Neural progenitor cell (in vitro differentiated cells): ENCODE data around the gene TADA3. TPM values are rescaled to one million over a fixed set of nuclear protein-coding genes. Genes with fewer than 3 reads are reported as not detected.

ENCODE experiments used
- DNase-seq: peaks from one replicate; pipeline ENCODE4 v3.0.0-alpha.2; 2016; ENCODE audit warnings: low spot score
- H2AFZ ChIP-seq: fragments of 200-600 bp; sonication (generic); replicated peaks from 2 replicates; pipeline ENCODE4 v1.6.1; 2016; ENCODE audit warnings: antibody characterized with exemption
- H3F3A ChIP-seq: fragments of 200-600 bp; sonication (generic); 2 replicates; pipeline ENCODE4 v1.6.1; 2016; ENCODE audit warnings: antibody characterized with exemption, low read depth
- H3K27ac ChIP-seq: fragments of 200-600 bp; sonication (generic); 2 replicates; pipeline ENCODE4 v1.5.1; 2016; ENCODE audit warnings: mild to moderate bottlenecking
- H3K27me3 ChIP-seq: fragments of 200-600 bp; sonication (generic); 2 replicates; pipeline ENCODE4 v1.6.1; 2016; ENCODE audit warnings: mild to moderate bottlenecking, moderate library complexity
- H3K36me3 ChIP-seq: fragments of 200-600 bp; sonication (generic); 2 replicates; pipeline ENCODE4 v1.5.1; 2016
- H3K4me1 ChIP-seq: fragments of 200-600 bp; sonication (generic); 2 replicates; pipeline ENCODE4 v1.6.1; 2016; ENCODE audit warnings: mixed run types
- H3K4me2 ChIP-seq: fragments of 200-600 bp; sonication (generic); 2 replicates; pipeline ENCODE4 v1.6.1; 2016
- H3K4me3 ChIP-seq: fragments of 200-600 bp; sonication (generic); 2 replicates; pipeline ENCODE4 v1.5.1; 2016
- H3K79me2 ChIP-seq: fragments of 200-600 bp; sonication (generic); 2 replicates; pipeline ENCODE4 v1.6.1; 2016; ENCODE audit warnings: low read depth
- H3K9ac ChIP-seq: fragments of 200-600 bp; sonication (generic); 2 replicates; pipeline ENCODE4 v1.6.1; 2016
- H3K9me3 ChIP-seq: fragments of 200-600 bp; sonication (generic); 2 replicates; pipeline ENCODE4 v1.5.1; 2016; ENCODE audit warnings: low read depth
- H4K20me1 ChIP-seq: fragments of 200-600 bp; sonication (generic); 2 replicates; pipeline ENCODE4 v1.6.1; 2016; ENCODE audit warnings: low read depth
- H3K27ac Mint-ChIP-seq: 3 replicates; pipeline ENCODE4 v1.8.0; 2021; ENCODE audit warnings: mixed read lengths
- H3K27me3 Mint-ChIP-seq: 2 replicates; pipeline ENCODE4 v1.8.0; 2022; ENCODE audit warnings: low read depth, mild to moderate bottlenecking, inconsistent platforms, moderate library complexity, mixed read lengths; ENCODE audit not compliant: insufficient read depth
- H3K36me3 Mint-ChIP-seq: 3 replicates; pipeline ENCODE4 v1.8.0; 2021; ENCODE audit warnings: mixed read lengths
- H3K4me1 Mint-ChIP-seq: 3 replicates; pipeline ENCODE4 v1.8.0; 2021; ENCODE audit warnings: mixed read lengths
- H3K4me3 Mint-ChIP-seq: 3 replicates; pipeline ENCODE4 v1.8.0; 2021; ENCODE audit warnings: mild to moderate bottlenecking, moderate library complexity, mixed read lengths
- H3K9me3 Mint-ChIP-seq: 3 replicates; pipeline ENCODE4 v1.8.0; 2020; ENCODE audit warnings: mixed read lengths
- CTCF ChIP-seq: fragments of 200-600 bp; sonication (generic); IDR thresholded peaks from 2 replicates; pipeline ENCODE4 v1.5.1; 2017; ENCODE audit warnings: antibody characterized with exemption, mild to moderate bottlenecking
- EZH2 ChIP-seq: fragments of 200-600 bp; sonication (generic); IDR thresholded peaks from 2 replicates; pipeline ENCODE4 v1.6.1; 2017; ENCODE audit warnings: antibody characterized with exemption, mild to moderate bottlenecking, moderate library complexity
- EZH2phosphoT487 ChIP-seq: fragments of 200-600 bp; sonication (generic); IDR thresholded peaks from 2 replicates; pipeline ENCODE4 v1.6.1; 2017; ENCODE audit warnings: antibody characterized with exemption
- total RNA-seq: library from RNA; depleted of rRNA; stranded (reverse); fragments of >200 nt; gene quantifications from 2 replicates; pipeline ENCODE4 v1.2.3, GENCODE V29; 2015; ENCODE audit warnings: low replicate concordance

TADA3 gene
- total RNA-seq, 1 donor from 2014 or later = 50.8 TPM

DNA sequence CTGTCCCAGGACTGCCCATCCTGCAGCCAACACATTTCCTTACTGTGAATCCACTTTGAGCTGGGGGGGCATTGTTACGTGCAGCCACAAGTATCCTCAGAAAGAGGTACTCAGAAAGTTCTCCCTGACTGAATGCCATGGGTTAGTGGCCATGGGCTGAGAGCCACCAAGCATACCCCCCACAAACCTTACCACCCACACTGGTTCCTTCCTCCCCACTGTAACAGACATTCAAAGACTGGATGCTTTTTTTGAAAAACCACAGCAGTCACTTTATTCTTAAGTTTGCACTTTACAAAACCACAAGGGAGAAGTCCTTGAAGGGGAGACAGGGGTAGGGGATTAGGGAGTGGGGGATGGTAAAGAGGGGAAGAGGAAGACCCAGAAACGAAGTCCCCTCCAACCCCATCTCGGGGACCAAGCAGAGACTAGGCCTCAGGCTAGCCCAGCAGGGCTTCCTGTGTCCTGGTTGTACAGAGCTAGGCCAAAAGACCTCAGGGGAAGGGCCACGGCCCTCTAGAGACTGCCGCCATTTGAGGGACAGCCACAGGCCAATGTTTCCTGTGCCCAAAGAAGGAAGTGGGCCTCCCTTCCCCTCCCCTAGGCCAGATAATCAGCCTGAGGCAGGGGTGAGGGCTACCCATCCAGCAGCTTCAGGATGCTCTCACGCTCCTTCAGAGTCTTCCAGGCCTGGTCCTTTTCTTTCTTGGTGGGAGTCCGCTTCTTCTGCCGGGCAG, 12.4 kb downstream of the TADA3 start:
- no peak overlapping the region for H3K4me3 ChIP-seq
- no peaks in the 10 kb centered on the region for H4K20me1 ChIP-seq
- H3K79me2 ChIP-seq = no peaks in the 10 kb centered on the region
- no peak overlapping the region for H3K9ac ChIP-seq
- H3K27ac Mint-ChIP-seq = no peak overlapping the region
- H3K4me2 ChIP-seq = no peak overlapping the region
- H3K27me3 ChIP-seq = no peaks in the 10 kb centered on the region
- H3K9me3 Mint-ChIP-seq = no peaks in the 10 kb centered on the region
- no peak for DNase-seq
- peaks cover 10% of the 10 kb centered on the region for H3K36me3 Mint-ChIP-seq
- no peaks in the 10 kb centered on the region for H3K27me3 Mint-ChIP-seq
- peaks cover 4% of the 10 kb centered on the region for H3F3A ChIP-seq
- H3K4me3 Mint-ChIP-seq = no peak overlapping the region
- no peaks in the 10 kb centered on the region for H3K9me3 ChIP-seq
- H3K36me3 ChIP-seq = peaks cover 6% of the 10 kb centered on the region
- H3K4me1 ChIP-seq = no peaks in the 10 kb centered on the region
- no peak overlapping the region for H3K27ac ChIP-seq
- no peaks in the 10 kb centered on the region for H3K4me1 Mint-ChIP-seq
- no peak for TF ChIP-seq EZH2
- TF ChIP-seq EZH2phosphoT487 = no peak
- no peak for TF ChIP-seq CTCF
- H2AFZ ChIP-seq = no peak overlapping the region

DNA sequence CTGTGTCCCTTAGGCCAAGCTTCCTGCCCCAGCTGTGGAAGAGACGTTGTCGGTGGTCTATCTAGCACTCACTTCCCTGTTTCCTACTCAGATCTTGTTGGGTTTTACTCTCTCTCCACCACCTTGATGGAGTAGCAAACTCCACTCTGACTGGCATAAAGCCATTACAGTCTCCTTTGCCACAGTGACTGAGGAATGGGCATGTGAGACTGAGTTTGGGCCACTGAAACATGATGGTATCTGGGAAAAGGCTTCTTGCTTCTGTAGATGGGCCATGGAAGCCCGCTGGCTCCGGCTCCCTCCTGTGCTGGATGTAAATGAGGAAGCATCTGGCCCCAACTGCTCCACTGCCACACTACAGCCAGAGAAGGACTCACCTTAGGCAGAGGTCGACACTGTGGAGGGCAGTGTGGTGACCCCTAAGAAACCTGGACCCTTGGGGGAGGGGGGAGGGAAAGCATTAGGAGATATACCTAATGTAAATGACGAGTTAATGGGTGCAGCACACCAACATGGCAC, 13.1 kb downstream of the TADA3 start:
- Histone ChIP-seq H3K36me3 (peaks cover 6% of the 10 kb centered on the region), H3K9ac (no peak overlapping the region), H3K9me3 (no peaks in the 10 kb centered on the region), H2AFZ (no peak overlapping the region), H3F3A (peaks cover 4% of the 10 kb centered on the region), H3K4me1 (no peaks in the 10 kb centered on the region), H3K79me2 (no peaks in the 10 kb centered on the region), H3K4me3 (no peak overlapping the region), H3K4me2 (no peak overlapping the region), H4K20me1 (no peaks in the 10 kb centered on the region), H3K27ac (no peak overlapping the region), H3K27me3 (no peaks in the 10 kb centered on the region)
- Mint-ChIP-seq H3K9me3 (no peaks in the 10 kb centered on the region), H3K27ac (no peak overlapping the region), H3K4me3 (no peak overlapping the region), H3K27me3 (no peaks in the 10 kb centered on the region), H3K36me3 (peaks cover 10% of the 10 kb centered on the region), H3K4me1 (no peaks in the 10 kb centered on the region)
- TF ChIP-seq EZH2phosphoT487 = no peak
- DNase-seq = no peak

DNA sequence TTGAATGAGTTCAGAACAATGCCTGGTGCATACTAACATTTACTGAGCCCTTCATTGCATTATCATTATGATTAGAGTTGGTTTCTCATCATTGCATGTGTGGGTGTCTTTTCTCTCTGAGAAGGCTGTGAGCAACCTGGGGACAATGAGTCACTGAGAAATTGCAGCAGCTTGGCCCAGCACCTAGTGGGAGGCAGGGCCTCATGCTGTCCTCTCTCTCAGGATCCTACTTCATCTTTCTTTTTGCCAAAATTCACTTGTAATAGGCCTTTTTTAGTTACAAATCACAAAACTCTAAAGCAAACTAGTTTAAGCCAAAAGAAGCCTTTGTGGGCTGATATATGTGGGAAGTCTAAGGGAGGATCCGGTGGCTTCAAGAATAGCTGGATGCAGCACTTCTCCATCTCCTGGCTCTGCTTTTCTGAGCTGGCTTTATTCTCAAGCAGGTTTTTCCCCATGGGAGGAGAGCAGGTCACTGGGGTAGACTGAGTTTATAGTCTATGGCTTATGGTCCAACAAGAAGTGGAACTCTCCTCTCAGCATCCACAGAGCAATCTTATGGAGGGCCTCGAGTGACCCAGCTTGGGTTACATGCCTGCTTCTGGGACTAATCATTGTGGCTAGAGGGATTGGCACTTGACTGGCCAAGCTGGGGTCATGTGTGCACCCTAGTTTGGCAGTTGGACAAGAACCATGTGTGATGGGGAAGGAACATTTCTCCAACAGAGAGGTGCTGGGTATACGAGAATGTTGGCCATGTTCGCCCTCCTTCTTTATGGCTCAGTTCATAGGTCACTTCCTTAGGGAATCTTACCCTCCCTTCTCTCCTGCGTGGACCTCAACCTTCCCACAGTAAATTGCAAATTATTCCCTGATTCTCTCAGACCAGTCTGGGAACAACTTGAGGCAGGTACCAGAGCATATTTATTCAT, 13.9 kb downstream of the TADA3 start:
- H3K27ac ChIP-seq = no peak overlapping the region
- no peak overlapping the region for H2AFZ ChIP-seq

More for the DNA sequence above, 13.9 kb downstream of the TADA3 start:
- Mint-ChIP-seq H3K4me3 (no peak overlapping the region), H3K9me3 (no peaks in the 10 kb centered on the region), H3K27me3 (no peaks in the 10 kb centered on the region), H3K4me1 (no peaks in the 10 kb centered on the region), H3K27ac (peak overlapping the region; percentile 72), H3K36me3 (peaks cover 10% of the 10 kb centered on the region)
- H3K27me3 ChIP-seq = no peaks in the 10 kb centered on the region
- H3K4me2 ChIP-seq = no peak overlapping the region
- peaks cover 4% of the 10 kb centered on the region for H3F3A ChIP-seq
- no peaks in the 10 kb centered on the region for H3K79me2 ChIP-seq
- DNase-seq = no peak
- TF ChIP-seq EZH2 = no peak
- TF ChIP-seq CTCF = no peak
- no peak for TF ChIP-seq EZH2phosphoT487
- H3K4me1 ChIP-seq = no peaks in the 10 kb centered on the region
- no peak overlapping the region for H3K4me3 ChIP-seq
- no peaks in the 10 kb centered on the region for H4K20me1 ChIP-seq
- H3K9me3 ChIP-seq = no peaks in the 10 kb centered on the region
- H3K9ac ChIP-seq = no peak overlapping the region
- peaks cover 6% of the 10 kb centered on the region for H3K36me3 ChIP-seq
